GM18907 (cell line): ENCODE measurements around the gene KRT83.
"Not testable (repeated sequence)": the region's sequence is repeated elsewhere in the genome, so short reads cannot be mapped to it uniquely, and the experiment has no call there.

Experiments
- ATAC-seq: cut with Tn5 transposase; IDR thresholded peaks from one replicate; pipeline ENCODE4 v1.9.1; 2021; ENCODE audit warnings: mild to moderate bottlenecking, moderate library complexity; ENCODE audit not compliant: unreplicated experiment

KRT83 gene

GRCh38 chr12:52354200-52354599 is 33.0 kb upstream of the KRT83 start:
- ATAC-seq, result no peak

GRCh38 chr12:52353766-52354165 is 32.6 kb upstream of the KRT83 start:
- no peak for ATAC-seq

GRCh38 chr12:52352951-52353350 is 31.8 kb upstream of the KRT83 start:
- no peak for ATAC-seq

- ATAC-seq, result no peak
These were observed 30.2 kb upstream of the KRT83 start for GRCh38 chr12:52351196-52352059.

- no peak for ATAC-seq
These were observed 29.6 kb upstream of the KRT83 start for GRCh38 chr12:52350786-52351185.

GRCh38 chr12:52350021-52350620 is 28.9 kb upstream of the KRT83 start:
- no peak for ATAC-seq

- no peak for ATAC-seq
These were observed 28.0 kb upstream of the KRT83 start for GRCh38 chr12:52349196-52349595.

- ATAC-seq, result no peak
These were observed 26.6 kb upstream of the KRT83 start for GRCh38 chr12:52347551-52348510.

- ATAC-seq, result no peak
These were observed 25.8 kb upstream of the KRT83 start for GRCh38 chr12:52347016-52347415.

GRCh38 chr12:52346593-52346992 is 25.4 kb upstream of the KRT83 start:
- peak; percentile 57 for ATAC-seq

GRCh38 chr12:52345041-52345440 is 23.8 kb upstream of the KRT83 start:
- not testable (repeated sequence) for ATAC-seq

- ATAC-seq, result no peak
These were observed 22.9 kb upstream of the KRT83 start for GRCh38 chr12:52344111-52344510.

- no peak for ATAC-seq
These were observed 22.4 kb upstream of the KRT83 start for GRCh38 chr12:52343550-52343949.

GRCh38 chr12:52342781-52343490 is 21.7 kb upstream of the KRT83 start:
- ATAC-seq, result no peak

- no peak for ATAC-seq
These were observed 19.9 kb upstream of the KRT83 start for GRCh38 chr12:52341066-52341580.

- ATAC-seq, result no peak
These were observed 17.2 kb upstream of the KRT83 start for GRCh38 chr12:52338241-52338960.

- no peak for ATAC-seq
These were observed 15.9 kb upstream of the KRT83 start for GRCh38 chr12:52337054-52337453.

- ATAC-seq, result no peak
These were observed 15.4 kb upstream of the KRT83 start for GRCh38 chr12:52336641-52337040.

- no peak for ATAC-seq
These were observed 14.5 kb upstream of the KRT83 start for GRCh38 chr12:52335598-52336262.
